ENCODE data around the gene XXYLT1.

XXYLT1 gene

DNA sequence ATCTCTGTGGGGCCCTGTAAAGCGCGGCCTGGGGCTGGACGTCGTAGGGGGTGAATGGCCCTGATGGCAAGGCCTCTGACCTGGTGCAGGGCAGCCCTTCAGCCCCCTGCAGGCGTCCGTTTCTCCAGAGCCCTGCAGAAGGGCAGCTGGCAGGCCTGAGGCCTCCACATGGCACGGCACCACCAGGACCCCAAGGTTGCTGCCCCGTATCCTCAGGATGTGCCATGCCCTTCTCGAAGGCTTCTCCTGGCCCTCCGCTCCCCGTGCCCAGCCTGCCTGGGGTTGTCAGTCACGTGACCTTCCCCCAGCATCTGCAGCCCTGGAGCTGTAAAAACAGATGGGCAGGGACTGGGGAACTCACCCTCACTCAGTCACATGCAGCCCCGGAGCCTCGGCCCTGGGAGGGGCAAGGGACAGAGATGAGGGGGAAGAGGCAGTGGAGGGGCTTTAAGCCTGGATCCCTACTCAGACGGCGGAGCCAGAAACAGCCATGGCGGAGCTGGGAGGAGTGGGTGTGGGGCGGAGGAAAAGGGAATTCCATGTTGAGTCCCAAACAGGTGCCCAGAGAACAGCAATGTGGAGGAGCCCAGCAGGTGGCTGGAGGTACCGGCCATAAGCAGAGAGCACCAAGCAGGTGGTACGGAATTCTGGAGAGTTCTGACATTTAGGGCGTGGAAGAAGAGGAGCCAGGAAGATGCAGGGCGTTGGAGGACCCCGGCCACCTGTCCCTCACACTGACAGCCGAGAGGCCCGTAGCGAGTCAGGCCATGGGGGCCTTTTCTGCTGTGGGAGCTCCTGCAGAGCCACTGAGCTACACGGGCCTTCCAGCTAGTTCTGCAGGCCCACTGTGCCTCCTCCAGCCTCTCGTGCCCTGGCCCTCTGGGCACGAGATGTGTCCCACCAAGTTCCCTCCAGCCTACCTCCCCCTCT, 193.1 kb downstream of the XXYLT1 start:
- DNase-seq (ENCODE audit: low read depth) = no peak

GRCh38 chr3:195076981-195077610, 193.9 kb downstream of the XXYLT1 start:
- DNase-seq (ENCODE audit: low read depth) = no peak

GRCh38 chr3:195075941-195076875, 194.8 kb downstream of the XXYLT1 start:
- no peak for DNase-seq (ENCODE audit: low read depth)

GRCh38 chr3:195075199-195075940, 195.6 kb downstream of the XXYLT1 start:
- no peak for DNase-seq (ENCODE audit: low read depth)

DNA sequence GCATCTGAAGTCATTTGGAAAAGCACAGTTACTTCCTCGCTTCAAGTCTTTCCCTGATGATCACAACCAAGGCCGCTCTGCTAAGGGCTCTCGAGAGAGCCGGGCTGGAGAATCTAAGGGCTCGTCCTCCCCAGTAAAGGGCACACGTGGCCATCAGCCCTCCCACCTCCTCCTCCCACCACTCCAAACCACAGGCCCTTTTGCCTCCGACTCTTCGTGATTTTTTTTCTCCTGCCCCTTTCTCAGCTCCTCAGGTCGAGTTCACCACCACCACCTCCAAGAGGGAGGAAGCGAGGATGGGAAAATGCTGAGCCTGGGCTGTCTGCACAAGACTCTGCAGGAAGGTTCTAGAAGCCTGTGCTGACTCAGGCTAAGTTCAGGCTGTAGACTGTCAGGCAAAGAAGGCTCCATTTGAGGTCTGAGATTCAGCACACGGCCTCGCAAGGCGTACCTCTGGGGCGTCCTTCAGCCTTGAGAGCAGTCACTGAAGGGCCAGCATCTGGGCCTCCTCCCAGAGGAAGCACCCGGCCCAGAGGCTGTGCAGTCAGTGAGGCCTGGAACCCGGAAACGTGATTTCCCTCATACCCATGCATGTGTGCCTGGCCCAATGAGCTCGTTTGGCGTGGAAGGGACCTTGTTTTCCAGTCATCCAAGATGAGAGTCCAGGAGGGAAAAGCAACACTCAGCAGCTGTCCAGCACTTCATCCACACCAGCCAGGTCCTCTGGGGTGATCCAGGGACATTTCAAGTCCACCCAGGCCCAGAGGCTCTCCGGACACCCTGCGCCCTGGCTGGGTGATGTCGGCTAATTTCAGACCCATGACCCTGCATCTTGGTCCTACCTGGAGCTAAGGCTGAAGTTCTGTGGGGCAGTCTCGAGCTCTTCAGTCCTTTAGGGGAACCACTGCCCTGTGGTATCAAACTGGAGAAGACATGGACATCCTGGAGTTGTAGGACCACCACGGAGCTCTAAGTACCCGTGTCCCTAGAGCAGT, 196.8 kb downstream of the XXYLT1 start:
- DNase-seq (ENCODE audit: low read depth) = no peak

- no peak for DNase-seq (ENCODE audit: low read depth)
Measured at GRCh38 chr3:195072916-195073564, 197.9 kb downstream of the XXYLT1 start.

DNA sequence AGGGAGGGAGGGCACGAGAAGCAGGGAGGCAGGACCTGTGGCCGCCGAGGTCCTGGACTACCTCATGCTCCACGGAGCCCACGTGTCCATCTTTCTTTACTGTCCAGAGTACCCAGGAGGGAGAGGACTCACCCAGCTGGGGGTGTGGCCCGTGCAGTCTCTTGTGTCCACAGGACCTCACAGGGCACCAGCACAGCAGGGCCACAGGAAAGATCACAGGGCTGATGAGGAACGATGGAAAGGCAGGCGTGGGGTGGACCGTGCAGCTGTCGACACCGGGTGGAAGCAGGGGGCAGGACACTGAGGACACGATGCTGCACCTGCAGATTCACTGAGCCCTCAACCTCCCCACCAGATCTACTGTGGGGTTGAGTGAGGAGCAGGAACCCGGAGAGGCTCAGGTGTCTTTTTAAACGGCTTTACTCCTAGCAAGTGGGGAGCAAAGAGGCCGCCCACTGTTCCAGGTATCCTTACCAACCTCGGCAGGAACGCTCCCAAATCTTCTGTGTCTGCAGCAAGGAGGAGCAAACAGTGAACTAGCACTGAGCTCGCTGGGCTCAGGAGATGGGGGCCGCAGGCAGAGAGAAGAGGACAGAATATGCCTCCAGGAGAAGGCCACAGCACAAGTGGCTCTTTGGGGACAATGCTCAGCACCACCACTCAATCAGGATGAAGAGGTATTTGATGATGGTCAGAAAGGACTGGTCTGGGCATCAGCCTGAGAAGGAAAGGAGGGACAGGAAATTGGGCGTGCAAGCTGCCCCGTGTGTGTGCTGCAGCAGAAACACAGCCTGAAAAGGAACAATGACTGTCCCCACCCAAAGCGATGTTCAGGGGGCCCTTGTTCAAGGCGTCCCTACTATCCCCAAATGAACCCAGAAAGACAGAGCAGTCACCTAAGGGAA, 198.8 kb downstream of the XXYLT1 start:
- no peak for DNase-seq (ENCODE audit: low read depth)

GRCh38 chr3:195071011-195071728, 199.8 kb downstream of the XXYLT1 start:
- DNase-seq (ENCODE audit: low read depth) = no peak

DNA sequence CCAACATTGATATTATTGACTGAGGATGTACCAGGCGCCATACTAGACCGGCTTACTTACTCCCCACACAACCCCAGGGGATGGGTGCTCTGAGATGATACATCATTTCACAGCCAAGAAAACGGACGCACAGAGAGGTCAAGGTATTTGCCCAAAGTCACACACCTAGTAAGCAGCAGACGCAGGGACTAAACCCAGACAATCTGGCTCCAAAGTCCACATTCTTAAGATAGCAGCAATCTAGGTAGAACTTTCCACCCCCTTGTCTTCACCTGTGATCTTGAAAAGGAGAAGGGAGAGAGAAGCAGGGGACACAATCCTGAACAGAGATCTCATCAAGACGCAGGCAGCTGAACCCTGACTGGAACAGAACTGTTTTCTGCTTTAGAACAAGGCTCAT, 200.6 kb downstream of the XXYLT1 start:
- DNase-seq (ENCODE audit: low read depth) = no peak

DNA sequence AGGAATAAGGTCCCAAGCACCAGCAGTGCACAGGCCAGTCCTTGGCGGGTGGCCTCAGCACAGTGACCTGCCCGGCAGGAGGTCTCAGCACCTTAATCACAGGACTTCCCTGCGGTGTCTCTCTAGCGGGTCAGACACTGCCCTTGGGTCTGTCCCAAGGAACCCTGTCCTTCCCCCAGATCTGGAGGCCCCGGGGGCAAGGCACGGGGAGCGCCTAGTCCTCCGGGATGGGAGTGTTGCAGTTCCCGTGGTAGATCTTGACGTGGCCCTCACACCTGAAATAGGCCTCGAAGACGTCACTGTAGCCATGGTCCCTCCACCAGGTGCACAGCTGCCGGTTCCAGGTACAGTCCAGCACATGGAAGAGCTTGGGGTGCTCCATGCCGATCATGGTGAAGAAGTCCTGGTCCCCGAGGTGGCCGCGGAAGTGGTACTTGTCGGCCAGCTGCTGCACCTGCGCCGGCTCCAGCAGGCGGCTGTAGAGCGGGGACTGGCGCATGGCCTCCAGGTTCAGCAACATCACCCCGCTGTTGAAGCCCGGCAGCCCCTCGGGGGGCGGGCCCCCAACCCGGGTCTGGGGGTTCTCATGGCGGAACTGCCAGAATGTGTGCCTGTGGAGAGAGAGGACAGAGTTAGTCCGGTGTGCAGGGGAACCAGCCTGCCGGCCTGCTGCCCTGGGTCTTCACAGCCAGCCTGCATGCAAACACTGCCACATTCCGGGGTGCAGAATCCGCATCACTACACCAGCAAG, 201.3 kb downstream of the XXYLT1 start:
- DNase-seq (ENCODE audit: low read depth) = no peak

- no peak for DNase-seq (ENCODE audit: low read depth)
Measured at GRCh38 chr3:195068084-195069080, 202.6 kb downstream of the XXYLT1 start.

GRCh38 chr3:195066441-195066841, 204.5 kb downstream of the XXYLT1 start:
- no peak for DNase-seq (ENCODE audit: low read depth)

GRCh38 chr3:195065864-195066185, 205.1 kb downstream of the XXYLT1 start:
- no peak for DNase-seq (ENCODE audit: low read depth)

DNA sequence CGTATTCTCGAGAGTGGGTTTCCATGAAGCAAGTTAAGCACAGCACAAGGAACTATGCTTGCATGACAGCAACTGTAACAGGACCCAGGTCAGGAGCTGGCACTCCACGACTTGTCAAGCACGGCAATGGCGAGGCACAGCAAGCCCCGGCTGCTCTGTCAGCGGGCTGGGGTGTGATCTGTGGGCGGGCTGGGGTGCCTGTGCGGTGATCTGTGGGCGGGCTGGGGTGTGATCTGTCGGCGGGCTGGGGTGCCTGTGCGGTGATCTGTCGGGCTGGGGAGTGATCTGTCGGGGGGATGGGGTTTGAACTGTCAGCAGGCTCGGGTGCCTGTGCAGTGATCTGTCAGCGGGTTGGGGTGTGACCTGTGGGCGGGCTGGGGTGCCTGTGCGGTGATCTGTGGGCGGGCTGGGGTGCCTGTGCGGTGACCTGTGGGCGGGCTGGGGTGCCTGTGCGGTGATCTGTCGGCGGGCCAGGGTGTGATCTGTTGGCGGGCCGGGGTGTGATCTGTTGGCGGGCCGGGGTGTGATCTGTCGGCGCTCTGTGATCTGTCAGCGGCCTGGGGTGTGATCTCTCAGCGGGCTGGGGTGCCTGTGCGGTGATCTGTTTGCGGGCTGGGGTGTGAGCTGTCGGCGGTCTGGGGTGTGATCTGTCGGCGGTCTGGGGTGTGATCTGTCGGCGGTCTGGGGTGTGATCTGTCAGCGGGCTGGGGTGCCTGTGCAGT, 205.7 kb downstream of the XXYLT1 start:
- no peak for DNase-seq (ENCODE audit: low read depth)

- no peak for DNase-seq (ENCODE audit: low read depth)
Measured at GRCh38 chr3:195064300-195064931, 206.5 kb downstream of the XXYLT1 start.

Measured in ELR (cell line).